Measurements from ENCODE around the gene SYNJ2.

Gene SYNJ2

GRCh38 chr6:158011980-158012566 lies 30.4 kb downstream of the SYNJ2 start:
- H3K9ac ChIP-seq: no peak overlapping the region
- no peaks in the 10 kb centered on the region for H3K27me3 ChIP-seq (ENCODE audit: insufficient read depth, low read depth)
- no peak overlapping the region for H3K27ac ChIP-seq
- no peaks in the 10 kb centered on the region for H4K20me1 ChIP-seq (ENCODE audit: insufficient read depth)
- no peak overlapping the region for H2AFZ ChIP-seq (ENCODE audit: low read depth)
- TF ChIP-seq CTCF (conservative IDR thresholded peaks at IDR 0.05; ENCODE audit: low read depth, low read length): no peak
- no peak overlapping the region for H3K4me2 ChIP-seq
- H3K79me2 ChIP-seq (ENCODE audit: insufficient read depth, low read depth): no peaks in the 10 kb centered on the region; the same call in 1 of the 2 replicates
- peaks cover 3% of the 10 kb centered on the region for H3K4me1 ChIP-seq (ENCODE audit: low read depth, poor library complexity, severe bottlenecking)
- no peak overlapping the region for H3K4me3 ChIP-seq (IDR thresholded peaks at IDR 0.05; ENCODE audit: insufficient read depth, low read depth, low read length)
- no peaks in the 10 kb centered on the region for H3K36me3 ChIP-seq (ENCODE audit: insufficient read depth)

- no peak overlapping the region for H3K4me2 ChIP-seq
- no peaks in the 10 kb centered on the region; the same call in 1 of the 2 replicates for H3K79me2 ChIP-seq (ENCODE audit: insufficient read depth, low read depth)
- no peak overlapping the region for H2AFZ ChIP-seq (ENCODE audit: low read depth)
- H3K36me3 ChIP-seq (ENCODE audit: insufficient read depth): no peaks in the 10 kb centered on the region
- H3K4me1 ChIP-seq (ENCODE audit: low read depth, poor library complexity, severe bottlenecking): peaks cover 3% of the 10 kb centered on the region
- no peak overlapping the region for H3K9ac ChIP-seq
- TF ChIP-seq CTCF (conservative IDR thresholded peaks at IDR 0.05; ENCODE audit: low read depth, low read length): no peak
- no peaks in the 10 kb centered on the region for H4K20me1 ChIP-seq (ENCODE audit: insufficient read depth)
- no peaks in the 10 kb centered on the region for H3K27me3 ChIP-seq (ENCODE audit: insufficient read depth, low read depth)
- no peak overlapping the region for H3K4me3 ChIP-seq (IDR thresholded peaks at IDR 0.05; ENCODE audit: insufficient read depth, low read depth, low read length)
- H3K27ac ChIP-seq: no peak overlapping the region
Measured at GRCh38 chr6:158013904-158014504, 32.3 kb downstream of the SYNJ2 start.

GRCh38 chr6:158014505-158015187 lies 33.0 kb downstream of the SYNJ2 start:
- Histone ChIP-seq H2AFZ (ENCODE audit: low read depth) (no peak overlapping the region), H3K36me3 (ENCODE audit: insufficient read depth) (no peaks in the 10 kb centered on the region), H3K9ac (no peak overlapping the region), H3K27ac (no peak overlapping the region), H3K79me2 (ENCODE audit: insufficient read depth, low read depth) (no peaks in the 10 kb centered on the region; the same call in 1 of the 2 replicates), H3K27me3 (ENCODE audit: insufficient read depth, low read depth) (no peaks in the 10 kb centered on the region), H4K20me1 (ENCODE audit: insufficient read depth) (no peaks in the 10 kb centered on the region), H3K4me3 (IDR thresholded peaks at IDR 0.05; ENCODE audit: insufficient read depth, low read depth, low read length) (no peak overlapping the region), H3K4me2 (no peak overlapping the region), H3K4me1 (ENCODE audit: low read depth, poor library complexity, severe bottlenecking) (peaks cover 3% of the 10 kb centered on the region)
- TF ChIP-seq CTCF (conservative IDR thresholded peaks at IDR 0.05; ENCODE audit: low read depth, low read length): no peak

- Histone ChIP-seq H2AFZ (ENCODE audit: low read depth) (no peak overlapping the region), H3K27me3 (ENCODE audit: insufficient read depth, low read depth) (no peaks in the 10 kb centered on the region), H3K27ac (no peak overlapping the region), H3K9ac (no peak overlapping the region), H3K4me2 (no peak overlapping the region), H3K4me1 (ENCODE audit: low read depth, poor library complexity, severe bottlenecking) (peaks cover 3% of the 10 kb centered on the region), H3K79me2 (ENCODE audit: insufficient read depth, low read depth) (no peaks in the 10 kb centered on the region; the same call in 1 of the 2 replicates), H3K36me3 (ENCODE audit: insufficient read depth) (no peaks in the 10 kb centered on the region), H4K20me1 (ENCODE audit: insufficient read depth) (no peaks in the 10 kb centered on the region), H3K4me3 (IDR thresholded peaks at IDR 0.05; ENCODE audit: insufficient read depth, low read depth, low read length) (no peak overlapping the region)
- TF ChIP-seq CTCF (conservative IDR thresholded peaks at IDR 0.05; ENCODE audit: low read depth, low read length): no peak
Measured at GRCh38 chr6:158015188-158015506, 33.5 kb downstream of the SYNJ2 start.
